Measurements from ENCODE around the gene NCCRP1. TPM values are rescaled to one million over a fixed set of nuclear protein-coding genes. Genes with fewer than 3 reads are reported as not detected.
A peak's percentile ranks its signal among the peaks of the same experiment; 100 is the strongest.

Gene NCCRP1
- total and polyA plus RNA-seq, 10 donors = 0.12 to 1.7 (median 0.19) TPM; not detected in 5

- 64 to 73% (median 68%) methylated on average over 12 of the region's 12 CpGs for WGBS, 5 donors
- DNase-seq = peak; percentile 85
- peak overlapping the region in 3 of 8 donors; percentile 4 to 50 (median 48) for H3K27ac ChIP-seq
- peaks cover 0 to 20% (median 0%) of the 10 kb centered on the region in 7 donors for H3K27me3 ChIP-seq (replicated peaks in 1 of 7)
- peaks cover 0 to 14% (median 11%) of the 10 kb centered on the region in 6 donors for H3K4me1 ChIP-seq
- no peaks in the 10 kb centered on the region for H3K36me3 ChIP-seq
- intact Hi-C loops (cut with DNase I; ENCODE audit: low total_unique reads) = no loop called here
- TF ChIP-seq POLR2AphosphoS5 (IDR thresholded peaks at IDR 0.05) = peak in 1 of 3 donors; percentile 12
- no peak for TF ChIP-seq POLR2A (IDR thresholded peaks at IDR 0.05)
- no peak overlapping the region for H3K4me3 ChIP-seq
- no peaks in the 10 kb centered on the region for H3K9me3 ChIP-seq
Measured at GRCh38 chr19:39236527-39236926, 39.8 kb downstream of the NCCRP1 start.

- peak overlapping the region in 3 of 8 donors; percentile 48 to 57 (median 50) for H3K27ac ChIP-seq
- intact Hi-C loops (cut with DNase I; ENCODE audit: low total_unique reads) = no loop called here
- H3K36me3 ChIP-seq = no peaks in the 10 kb centered on the region
- 32 to 43% (median 33%) methylated on average over 19 to 22 of the region's 22 CpGs for WGBS, 5 donors
- peak; percentile 88 for DNase-seq
- peaks cover 0 to 14% (median 11%) of the 10 kb centered on the region in 6 donors for H3K4me1 ChIP-seq
- H3K4me3 ChIP-seq = peak overlapping the region in 2 of 8 donors; percentile 14 to 45
- peak in 1 of 3 donors; percentile 50 for TF ChIP-seq POLR2AphosphoS5 (IDR thresholded peaks at IDR 0.05)
- TF ChIP-seq CTCF (IDR thresholded peaks at IDR 0.05 in 8 of 11, conservative IDR thresholded peaks at IDR 0.05 in 3 of 11) = no peak
- peaks cover 0 to 20% (median 0%) of the 10 kb centered on the region in 7 donors for H3K27me3 ChIP-seq (replicated peaks in 1 of 7)
- no peaks in the 10 kb centered on the region for H3K9me3 ChIP-seq
Measured at GRCh38 chr19:39237200-39238184, 40.7 kb downstream of the NCCRP1 start.

GRCh38 chr19:39238209-39238608 is 41.4 kb downstream of the NCCRP1 start:
- intact Hi-C loops (cut with DNase I; ENCODE audit: low total_unique reads) = no loop called here
- Histone ChIP-seq H3K4me3 (peak overlapping the region in 1 of 8 donors; percentile 45), H3K36me3 (no peaks in the 10 kb centered on the region), H3K27ac (peak overlapping the region in 2 of 8 donors; percentile 48 to 50), H3K4me1 (peaks cover 0 to 14% (median 11%) of the 10 kb centered on the region in 6 donors), H3K9me3 (no peaks in the 10 kb centered on the region), H3K27me3 (replicated peaks in 1 of 7) (peaks cover 0 to 18% (median 0%) of the 10 kb centered on the region in 7 donors)
- DNase-seq = peak; percentile 18
- TF ChIP-seq POLR2A (IDR thresholded peaks at IDR 0.05) (no peak), CTCF (IDR thresholded peaks at IDR 0.05 in 8 of 11, conservative IDR thresholded peaks at IDR 0.05 in 3 of 11) (no peak), POLR2AphosphoS5 (IDR thresholded peaks at IDR 0.05) (no peak)
- 79 to 91% (median 85%) methylated on average over 6 of the region's 6 CpGs for WGBS, 5 donors

- no peaks in the 10 kb centered on the region for H3K36me3 ChIP-seq
- intact Hi-C loops (cut with DNase I; ENCODE audit: low total_unique reads) = no loop called here
- peaks cover 0 to 14% (median 11%) of the 10 kb centered on the region in 6 donors for H3K4me1 ChIP-seq
- TF ChIP-seq POLR2A (IDR thresholded peaks at IDR 0.05) (no peak), POLR2AphosphoS5 (IDR thresholded peaks at IDR 0.05) (no peak), CTCF (IDR thresholded peaks at IDR 0.05 in 8 of 11, conservative IDR thresholded peaks at IDR 0.05 in 3 of 11) (no peak)
- DNase-seq = peak; percentile 4
- no peaks in the 10 kb centered on the region for H3K9me3 ChIP-seq
- no peak overlapping the region for H3K27ac ChIP-seq
- 85 to 93% (median 90%) methylated on average over 6 of the region's 6 CpGs for WGBS, 5 donors
- peaks cover 0 to 21% (median 0%) of the 10 kb centered on the region in 7 donors for H3K27me3 ChIP-seq (replicated peaks in 1 of 7)
- H3K4me3 ChIP-seq = no peak overlapping the region
Measured at GRCh38 chr19:39238944-39239343, 42.2 kb downstream of the NCCRP1 start.
